HG03060 (cell line): ENCODE results near the gene FAM118A.
"Not testable (repeated sequence)": the region's sequence is repeated elsewhere in the genome, so short reads cannot be mapped to it uniquely, and the experiment has no call there.

Experiments used
- ATAC-seq: cut with Tn5 transposase; IDR thresholded peaks from one replicate; pipeline ENCODE4 v1.9.1; 2021; ENCODE audit warnings: low read depth, moderate number of reproducible peaks; ENCODE audit not compliant: unreplicated experiment

FAM118A gene

GRCh38 chr22:45328822-45329529 lies 19.2 kb downstream of the FAM118A start:
- ATAC-seq: no peak

- no peak for ATAC-seq
Measured at GRCh38 chr22:45329530-45329936, 19.8 kb downstream of the FAM118A start.

- no peak for ATAC-seq
Measured at GRCh38 chr22:45330548-45330947, 20.8 kb downstream of the FAM118A start.

DNA sequence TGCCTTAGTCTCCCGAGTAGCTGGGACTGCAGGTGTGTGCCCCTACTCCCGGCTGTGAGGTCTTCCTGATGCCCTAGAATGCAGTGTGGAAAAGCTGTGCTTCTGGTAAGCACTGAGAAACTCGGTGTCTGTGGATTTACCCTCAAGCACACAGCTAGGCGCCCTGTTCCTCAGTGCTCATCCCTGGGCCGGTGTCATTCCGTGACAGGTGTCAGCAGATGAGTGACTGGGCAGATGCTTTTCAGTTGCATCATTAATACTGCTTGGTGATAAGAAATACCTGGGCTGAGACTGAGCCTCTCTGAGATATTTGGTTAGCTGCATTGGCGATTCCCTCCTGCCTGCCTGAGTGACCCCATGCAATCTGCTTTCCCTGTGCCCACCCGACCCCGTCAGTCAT lies 21.8 kb downstream of the FAM118A start:
- ATAC-seq: no peak

DNA sequence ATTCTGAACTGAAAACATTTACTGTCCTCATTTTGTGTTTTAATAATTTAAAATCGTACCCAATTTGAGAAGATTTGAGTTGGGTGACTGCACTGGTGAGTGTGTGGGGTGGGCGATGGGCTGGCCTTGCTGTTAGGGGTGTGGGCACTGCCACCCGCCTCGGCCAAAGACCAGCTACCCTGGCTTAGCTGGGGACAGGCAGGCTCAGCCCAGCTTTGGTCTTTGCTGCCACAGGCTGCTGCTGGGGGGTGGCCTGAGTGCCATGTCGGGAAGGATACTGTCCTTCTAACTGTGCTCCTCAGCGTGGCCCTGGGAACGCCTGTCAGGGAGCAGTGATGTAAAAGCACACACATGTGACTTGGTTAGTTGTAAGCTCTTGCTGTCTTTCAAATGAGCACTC lies 22.3 kb downstream of the FAM118A start:
- ATAC-seq: no peak

DNA sequence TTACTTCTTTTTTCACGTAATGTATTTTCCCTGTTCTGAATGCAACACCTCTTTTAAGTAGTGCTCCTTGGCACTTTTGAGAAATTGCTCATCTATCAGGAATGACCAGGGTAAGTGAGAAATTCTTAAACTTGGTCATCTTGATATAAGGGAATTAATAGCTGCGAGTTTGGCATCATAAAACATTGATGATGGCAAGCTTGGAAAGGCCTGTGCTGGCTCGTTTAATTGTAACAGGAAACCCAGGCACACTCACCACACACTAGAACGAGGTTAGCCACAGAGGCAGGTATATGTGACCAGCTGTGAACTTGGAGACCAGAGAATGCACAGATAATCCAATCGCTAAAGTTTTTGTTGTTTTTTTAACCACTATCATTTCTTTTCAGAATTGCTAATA lies 24.3 kb downstream of the FAM118A start:
- no peak for ATAC-seq

DNA sequence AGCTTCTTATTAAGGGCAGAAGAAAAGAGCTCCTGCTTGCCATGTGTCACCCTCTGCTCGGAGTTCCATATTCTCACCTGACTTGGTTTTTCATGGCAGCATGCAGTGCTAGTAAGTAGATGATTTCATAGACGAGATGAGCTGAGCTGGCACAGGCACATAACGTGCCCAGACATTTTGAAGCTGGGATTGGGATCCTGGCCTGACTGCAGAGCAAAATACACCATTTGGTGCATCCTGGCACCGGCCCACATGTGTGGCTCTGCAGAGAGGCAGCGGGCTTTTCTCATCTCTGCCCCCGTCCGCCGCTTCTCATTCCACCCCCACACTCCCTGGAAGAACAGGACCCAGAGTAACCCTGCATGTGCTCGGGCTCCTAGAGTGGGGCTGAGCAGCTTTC lies 24.8 kb downstream of the FAM118A start:
- ATAC-seq: no peak

DNA sequence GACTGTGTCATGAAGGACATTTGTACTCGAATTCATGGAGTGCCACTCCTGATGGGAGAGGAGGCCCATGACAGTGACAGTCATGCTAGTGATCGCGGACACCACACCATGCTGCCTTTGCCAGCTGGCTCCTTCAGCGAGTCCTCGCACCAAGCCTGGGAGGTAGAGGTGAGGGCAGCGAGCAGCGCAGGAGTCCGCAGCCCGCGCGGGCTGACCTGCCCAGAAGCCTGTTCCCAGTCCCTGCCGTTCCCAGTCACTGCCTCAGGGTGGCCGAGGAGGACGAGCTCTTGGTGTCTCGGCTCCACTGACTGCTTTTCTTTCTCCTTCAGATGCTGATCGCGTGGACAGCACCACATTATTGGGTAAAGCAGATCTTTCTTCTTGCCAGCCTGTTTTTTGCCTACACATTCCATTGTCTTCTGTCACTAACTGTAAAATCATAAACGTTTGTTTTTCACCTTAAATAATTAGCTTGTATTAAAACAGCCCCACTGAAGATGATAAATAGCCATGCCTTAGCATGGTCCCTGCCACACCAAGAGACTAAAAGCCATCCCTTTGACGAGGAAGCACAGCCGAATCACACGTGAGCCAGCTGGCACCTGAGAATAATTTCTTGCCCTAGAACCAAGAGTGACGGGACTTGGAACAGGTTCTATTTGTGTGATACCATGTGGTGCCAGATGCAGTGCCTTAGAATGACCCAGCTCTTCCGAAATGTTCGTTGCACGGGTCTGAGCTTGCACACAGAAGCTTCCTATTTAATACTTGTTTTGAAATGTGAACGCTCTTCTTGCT lies 25.5 kb downstream of the FAM118A start:
- ATAC-seq: no peak

GRCh38 chr22:45335854-45336522 lies 26.3 kb downstream of the FAM118A start:
- no peak for ATAC-seq

GRCh38 chr22:45336971-45337431 lies 27.3 kb downstream of the FAM118A start:
- ATAC-seq: no peak

- ATAC-seq: no peak
Measured at GRCh38 chr22:45337536-45337935, 27.8 kb downstream of the FAM118A start.

DNA sequence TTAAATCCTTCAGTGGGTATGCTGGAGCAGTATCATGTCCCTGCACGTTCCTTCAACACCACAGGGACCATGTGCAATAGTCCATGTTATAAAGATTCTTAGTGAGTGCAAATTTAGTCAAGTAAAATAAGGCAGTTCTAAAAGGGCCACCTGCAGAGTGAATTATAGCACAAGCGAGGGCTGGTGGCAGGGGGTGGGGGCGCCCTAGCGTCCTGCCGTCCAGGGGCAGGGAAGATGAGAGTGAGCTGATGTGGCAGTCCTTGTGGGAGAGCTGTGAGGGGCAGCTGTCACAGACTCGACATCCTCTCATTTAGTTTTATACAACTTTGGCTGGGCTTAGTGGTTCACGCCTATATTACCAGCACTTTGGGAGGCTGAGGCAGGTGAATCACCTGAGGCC lies 29.1 kb downstream of the FAM118A start:
- ATAC-seq: no peak

DNA sequence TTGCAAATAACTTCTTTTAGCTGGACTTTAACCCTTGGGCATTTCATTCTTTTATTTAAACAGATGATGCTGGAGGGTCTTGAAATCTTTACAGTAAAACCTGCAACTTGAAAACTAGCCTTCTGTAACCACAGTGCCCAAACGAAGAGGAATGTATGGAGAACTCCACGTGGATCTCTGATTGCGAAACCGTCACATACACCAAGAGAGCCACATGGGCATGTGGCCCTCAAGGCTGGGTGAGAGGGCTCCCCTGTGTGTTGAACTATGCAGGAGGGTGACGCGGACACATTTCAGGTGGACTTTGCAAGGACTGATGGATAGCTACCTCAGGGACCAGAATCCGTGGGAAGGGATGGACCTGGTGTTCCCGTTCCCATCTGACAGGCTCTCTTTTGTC lies 30.6 kb downstream of the FAM118A start:
- ATAC-seq: no peak

DNA sequence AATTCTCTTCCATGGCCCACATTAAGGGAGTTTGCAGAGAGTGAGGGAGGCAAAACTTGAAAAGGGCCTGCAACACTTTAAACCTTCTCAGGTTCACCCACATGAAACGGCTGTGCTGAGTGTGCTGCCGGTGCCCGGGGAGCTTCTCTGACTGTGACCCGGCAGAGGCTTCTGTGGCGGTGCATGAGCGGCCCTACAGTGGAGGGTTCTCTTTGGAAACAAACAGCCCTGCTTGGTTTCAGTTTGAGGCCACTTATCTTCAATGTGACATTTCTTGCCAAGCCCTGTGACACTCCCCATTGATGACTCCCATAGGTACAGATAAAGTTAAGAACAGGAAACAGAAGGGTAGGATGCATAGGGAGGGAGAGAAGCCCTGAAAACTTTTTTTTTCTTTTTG lies 31.8 kb downstream of the FAM118A start:
- no peak for ATAC-seq

GRCh38 chr22:45343143-45343542 lies 33.4 kb downstream of the FAM118A start:
- no peak for ATAC-seq

- no peak for ATAC-seq
Measured at GRCh38 chr22:45344334-45344733, 34.6 kb downstream of the FAM118A start.

GRCh38 chr22:45349916-45350315 lies 40.2 kb downstream of the FAM118A start:
- ATAC-seq: no peak

- no peak for ATAC-seq
Measured at GRCh38 chr22:45351956-45352355, 42.2 kb downstream of the FAM118A start.

- ATAC-seq: not testable (repeated sequence)
Measured at GRCh38 chr22:45352757-45353156, 43.0 kb downstream of the FAM118A start.

DNA sequence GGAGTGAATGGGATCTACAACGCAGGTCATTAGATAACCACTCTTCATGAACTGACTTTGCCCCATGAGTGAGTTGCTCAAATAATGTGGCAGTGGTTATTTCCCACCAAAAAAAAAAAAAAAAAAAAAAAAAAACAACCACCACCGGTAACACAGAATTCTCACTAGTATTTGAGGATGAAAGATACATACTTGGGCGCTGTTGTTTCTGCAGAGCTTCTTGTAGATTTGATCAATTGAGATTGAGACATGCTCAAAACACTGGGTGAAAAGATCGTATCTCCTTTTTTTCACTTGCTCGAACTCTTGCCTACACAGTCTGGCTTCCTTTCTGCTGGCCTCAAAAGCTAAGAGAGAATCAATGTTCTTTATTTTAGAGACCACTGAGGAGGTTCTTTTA lies 44.1 kb downstream of the FAM118A start:
- no peak for ATAC-seq

- no peak for ATAC-seq
Measured at GRCh38 chr22:45357490-45357889, 47.8 kb downstream of the FAM118A start.
